ENCODE results near the gene INSM1. TPM values are rescaled to one million over a fixed set of nuclear protein-coding genes. Genes with fewer than 3 reads are reported as not detected.
"Not testable (repeated sequence)": the region's sequence is repeated elsewhere in the genome, so short reads cannot be mapped to it uniquely, and the experiment has no call there.

The INSM1 gene, protein sequence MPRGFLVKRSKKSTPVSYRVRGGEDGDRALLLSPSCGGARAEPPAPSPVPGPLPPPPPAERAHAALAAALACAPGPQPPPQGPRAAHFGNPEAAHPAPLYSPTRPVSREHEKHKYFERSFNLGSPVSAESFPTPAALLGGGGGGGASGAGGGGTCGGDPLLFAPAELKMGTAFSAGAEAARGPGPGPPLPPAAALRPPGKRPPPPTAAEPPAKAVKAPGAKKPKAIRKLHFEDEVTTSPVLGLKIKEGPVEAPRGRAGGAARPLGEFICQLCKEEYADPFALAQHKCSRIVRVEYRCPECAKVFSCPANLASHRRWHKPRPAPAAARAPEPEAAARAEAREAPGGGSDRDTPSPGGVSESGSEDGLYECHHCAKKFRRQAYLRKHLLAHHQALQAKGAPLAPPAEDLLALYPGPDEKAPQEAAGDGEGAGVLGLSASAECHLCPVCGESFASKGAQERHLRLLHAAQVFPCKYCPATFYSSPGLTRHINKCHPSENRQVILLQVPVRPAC
- total RNA-seq, result 8.6 TPM

DNA sequence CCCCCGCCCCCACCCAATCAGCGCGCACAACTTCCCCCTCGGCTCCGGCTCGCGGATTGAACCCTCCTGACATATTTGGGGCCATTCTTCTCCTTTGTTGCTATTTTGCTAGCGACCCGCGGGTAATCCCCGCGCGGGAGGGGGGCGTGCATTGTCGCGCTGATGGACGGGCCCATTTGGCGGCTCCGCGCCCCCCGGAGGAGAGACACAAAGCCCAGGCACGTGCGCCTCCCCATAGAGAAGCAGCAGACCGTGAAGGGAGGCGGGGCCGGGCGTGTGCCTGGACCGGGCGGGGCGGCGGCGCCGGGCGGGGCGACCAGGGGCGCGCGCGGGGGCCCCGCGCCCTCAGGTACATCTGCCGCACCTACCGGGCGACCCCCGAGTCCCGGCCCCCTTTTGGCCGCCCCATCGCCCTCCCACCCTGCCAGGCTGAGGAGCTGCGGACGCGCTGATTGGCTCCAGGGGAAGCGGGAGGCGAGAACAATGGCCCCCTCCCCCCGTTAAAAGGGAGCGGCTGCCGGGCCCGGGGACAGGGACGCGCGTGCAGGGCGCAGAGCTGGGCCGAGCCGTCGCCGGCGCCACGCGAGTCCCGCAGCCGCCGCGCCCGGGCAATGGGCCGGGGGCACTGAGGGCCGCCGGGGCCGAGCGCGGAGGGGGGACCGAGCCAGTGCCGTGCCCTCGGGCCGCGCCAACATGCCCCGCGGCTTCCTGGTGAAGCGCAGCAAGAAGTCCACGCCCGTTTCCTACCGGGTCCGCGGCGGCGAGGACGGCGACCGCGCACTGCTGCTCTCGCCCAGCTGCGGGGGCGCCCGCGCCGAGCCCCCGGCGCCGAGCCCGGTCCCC lies at the start of gene INSM1:
INSM1 (plus strand) TSS at position 530 of the 843 bp plus-strand sequence; CDS start at position 694, 164 bp downstream.
- FAIRE-seq (no peak), DNase-seq (ENCODE audit: low spot score in 2 of 2) (peak; percentile 64 to 80)

DNA sequence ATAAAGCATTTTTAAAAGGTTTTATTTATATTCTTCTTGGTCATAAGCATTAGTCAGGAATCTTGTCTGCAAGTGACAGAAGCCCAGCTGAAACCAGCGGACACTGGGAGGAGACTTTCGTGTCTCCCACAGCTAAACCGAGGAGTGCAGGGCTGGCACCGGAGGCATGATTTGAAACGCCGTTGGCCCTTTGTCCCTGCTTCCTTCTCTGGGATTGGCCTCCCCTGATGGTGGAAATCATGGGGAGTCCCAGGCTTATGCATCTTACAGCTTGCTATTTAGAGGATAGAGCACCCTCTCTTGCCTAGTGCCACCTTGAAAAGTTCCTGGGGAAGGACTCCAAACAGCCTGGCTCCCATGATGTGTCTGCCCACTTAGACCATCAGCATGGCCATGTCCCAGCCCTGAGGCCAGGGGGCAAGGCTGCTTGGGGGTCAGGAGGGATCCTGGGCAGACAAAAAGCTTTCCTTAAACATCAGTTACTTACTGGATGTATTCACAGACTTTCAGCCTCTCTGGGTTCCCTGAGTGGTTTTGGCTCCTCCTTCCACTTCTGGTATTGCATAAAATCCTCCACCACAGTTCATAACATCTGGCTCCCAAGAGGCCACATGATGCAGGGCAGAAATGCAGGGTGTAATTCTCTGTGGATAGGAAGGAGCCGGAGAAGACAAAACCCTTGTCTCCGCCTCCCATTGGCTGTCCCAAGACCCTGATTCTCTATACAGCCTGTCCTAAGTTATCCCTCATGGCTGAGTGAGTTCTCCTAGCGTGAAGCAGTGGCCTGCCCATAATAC lies 49.3 kb upstream of the INSM1 start:
- no peak for DNase-seq (ENCODE audit: low spot score in 2 of 2)
- no peak for FAIRE-seq

DNA sequence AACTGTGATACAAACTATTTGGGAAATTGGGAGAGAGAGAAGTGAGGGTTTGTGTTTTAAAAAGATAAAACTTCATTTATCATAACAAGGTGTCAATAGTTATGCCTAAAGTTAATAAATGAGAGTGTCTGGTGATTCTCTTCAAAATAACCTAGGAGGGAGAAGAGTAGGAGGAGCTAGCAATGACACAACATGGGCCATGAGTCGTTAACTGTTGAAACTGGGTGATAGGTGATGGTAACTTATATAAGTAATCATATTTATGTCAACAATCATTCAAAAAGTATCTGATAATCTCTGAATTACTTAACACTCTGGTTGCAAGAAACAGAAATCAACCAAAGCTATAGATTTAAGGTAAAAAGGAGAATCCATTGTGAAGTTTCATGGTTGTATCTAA lies 46.8 kb upstream of the INSM1 start:
- FAIRE-seq (no peak), DNase-seq (ENCODE audit: low spot score in 2 of 2) (no peak)

DNA sequence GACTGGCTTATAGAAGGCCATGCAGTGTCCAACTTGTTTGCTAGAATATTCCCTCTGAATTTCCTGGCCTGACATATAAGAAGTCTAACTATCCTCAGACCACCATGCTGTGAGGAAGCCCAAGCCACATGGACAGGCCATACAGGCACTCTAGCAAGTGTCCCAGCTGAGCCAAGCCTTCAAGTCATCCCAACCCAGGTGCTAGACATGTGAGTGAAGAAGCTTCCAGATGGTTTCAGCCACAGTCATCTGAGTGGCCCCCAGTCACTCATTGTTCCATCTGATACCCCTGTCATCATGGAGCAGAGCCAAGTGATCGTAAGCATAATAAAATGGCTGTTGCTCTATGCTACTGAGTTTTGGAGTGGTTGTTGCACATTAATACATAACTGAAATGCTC lies 46.0 kb upstream of the INSM1 start:
- no peak for FAIRE-seq
- DNase-seq (ENCODE audit: low spot score in 2 of 2), result no peak

DNA sequence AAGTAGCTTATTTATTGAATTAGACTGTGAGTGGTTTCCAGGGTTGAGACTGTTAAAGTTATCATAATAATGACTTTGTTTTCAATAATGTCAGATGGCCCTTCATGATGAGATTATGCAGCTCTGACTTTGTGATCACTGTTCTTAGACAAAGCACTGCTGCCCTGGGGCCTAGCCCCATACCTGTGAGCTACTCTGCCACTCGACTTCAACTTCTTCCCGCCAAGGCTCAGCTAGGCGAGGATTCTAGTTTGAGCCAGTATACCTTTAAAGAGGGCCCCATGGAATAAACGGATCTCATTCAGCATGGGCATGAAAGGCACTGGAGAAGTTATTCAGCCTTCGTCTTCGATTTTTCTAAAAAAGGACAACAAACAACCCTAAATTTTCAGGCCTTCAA lies 45.0 kb upstream of the INSM1 start:
- DNase-seq (ENCODE audit: low spot score in 2 of 2), result no peak
- no peak for FAIRE-seq

DNA sequence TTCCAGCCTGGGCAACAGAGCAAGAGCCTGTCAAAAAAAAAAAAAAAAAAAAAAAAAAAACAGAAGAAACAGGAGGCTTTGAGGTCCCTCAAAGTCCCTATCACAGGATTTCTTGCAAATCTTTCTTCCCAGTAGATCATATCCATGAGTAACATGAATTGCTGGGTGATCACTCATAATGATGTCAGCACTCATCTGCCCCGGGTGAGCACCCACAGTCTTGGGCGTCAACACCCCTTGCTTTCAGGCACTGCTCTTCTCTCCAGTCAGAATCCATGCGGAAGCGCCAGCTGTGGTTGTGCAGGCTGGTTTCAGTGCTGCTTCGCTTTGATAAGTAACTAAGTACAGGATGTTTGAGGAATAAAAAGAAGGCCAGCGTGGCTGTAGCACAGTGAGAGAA lies 40.2 kb upstream of the INSM1 start:
- FAIRE-seq (no peak), DNase-seq (ENCODE audit: low spot score in 2 of 2) (no peak)

DNA sequence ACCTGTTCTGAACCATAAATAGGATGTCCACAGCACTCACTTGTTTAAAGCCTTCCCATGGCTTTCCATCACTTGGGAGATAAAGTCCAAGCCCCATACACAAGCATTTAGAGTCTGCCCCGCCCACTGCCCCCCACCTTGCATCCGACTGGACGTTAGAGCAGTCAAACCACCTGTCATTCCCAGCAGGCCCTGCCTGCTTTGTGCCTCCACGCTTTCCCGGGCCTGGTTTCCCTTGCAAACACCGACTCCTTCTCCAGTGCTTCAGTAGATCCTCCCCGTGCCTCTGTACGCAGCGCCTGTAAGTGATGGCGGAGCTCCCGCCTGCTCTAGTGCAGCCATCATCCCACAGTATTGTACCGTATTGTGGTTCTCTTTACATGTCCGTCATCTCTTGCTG lies 38.3 kb upstream of the INSM1 start:
- DNase-seq (ENCODE audit: low spot score in 2 of 2), result no peak
- no peak for FAIRE-seq

DNA sequence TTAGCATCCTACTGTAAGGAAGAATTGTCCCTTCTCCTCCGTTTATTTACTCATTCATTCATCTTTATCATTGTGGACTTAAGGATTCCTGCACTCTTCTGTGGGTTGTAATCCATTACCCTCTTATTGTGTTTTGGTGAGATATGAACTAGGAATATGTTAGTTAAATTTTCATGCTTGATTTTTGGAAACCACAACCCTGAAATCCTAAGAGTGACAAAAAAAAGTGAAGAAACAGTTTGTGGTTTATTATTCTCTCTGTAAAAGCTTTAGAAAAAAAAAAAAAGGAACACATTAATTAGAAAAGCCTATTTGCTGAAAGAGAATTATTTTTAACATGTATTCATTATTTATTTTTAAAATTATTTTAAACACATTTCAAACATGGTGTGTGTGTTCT lies 36.7 kb upstream of the INSM1 start:
- no peak for FAIRE-seq
- no peak for DNase-seq (ENCODE audit: low spot score in 2 of 2)

DNA sequence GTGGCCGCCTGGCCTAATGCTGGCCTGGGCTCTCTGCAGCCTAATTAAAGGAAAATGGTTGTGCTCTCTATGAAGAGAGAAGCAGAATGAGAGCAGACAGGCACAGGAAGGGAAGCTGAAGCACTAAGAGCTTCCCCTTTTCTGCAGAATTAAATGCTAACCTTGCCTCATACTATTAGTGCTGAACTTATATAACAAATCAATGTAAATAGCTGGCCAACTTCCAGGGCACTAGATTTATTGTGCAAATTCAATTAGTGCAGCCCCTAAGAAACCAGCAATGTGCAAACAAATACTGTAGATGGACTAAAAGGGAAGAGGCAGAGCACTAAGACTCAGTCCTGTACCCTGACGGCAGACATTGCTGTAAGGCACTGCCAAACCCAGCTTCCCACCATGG lies 36.1 kb upstream of the INSM1 start:
- FAIRE-seq, result no peak
- DNase-seq (ENCODE audit: low spot score in 2 of 2), result no peak

DNA sequence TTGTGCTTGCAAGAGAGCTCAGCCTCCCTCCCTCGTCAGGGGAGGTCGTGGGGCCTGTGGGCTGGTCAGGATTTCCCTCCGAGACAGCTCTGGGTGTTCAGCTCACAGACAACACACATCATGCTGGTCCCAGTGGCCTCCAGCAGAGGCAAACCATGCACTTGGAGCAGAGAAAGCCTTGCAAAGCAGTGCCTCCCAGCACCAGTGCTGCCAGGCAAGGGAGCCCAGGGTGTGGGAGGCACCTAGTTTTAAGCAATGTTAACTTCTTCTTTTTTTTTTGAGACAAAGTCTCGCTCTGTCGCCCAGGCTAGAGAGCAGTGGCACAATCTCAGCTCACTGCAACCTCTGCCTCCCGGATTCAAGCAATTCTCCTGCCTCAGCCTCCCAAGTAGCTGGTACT lies 34.0 kb upstream of the INSM1 start:
- DNase-seq (ENCODE audit: low spot score in 2 of 2), result no peak
- no peak for FAIRE-seq

DNA sequence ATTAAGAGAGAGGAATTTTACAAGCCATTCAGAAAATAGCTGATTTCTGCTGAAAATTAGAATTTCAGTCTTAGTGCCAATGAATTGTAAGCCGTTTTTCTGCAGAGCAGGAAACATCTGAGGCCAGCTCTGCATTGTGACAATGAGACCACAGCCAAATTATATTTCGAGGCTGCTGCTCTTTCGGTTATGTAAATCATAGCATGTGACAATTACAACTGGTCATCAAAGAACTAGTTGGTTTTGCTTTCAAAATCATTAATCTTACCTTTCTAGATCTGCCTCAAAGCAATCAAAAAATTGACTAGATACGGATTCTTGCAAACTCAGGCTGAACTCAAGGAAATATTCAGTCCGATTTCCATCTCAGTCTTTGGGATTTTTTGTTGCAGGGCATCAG lies 33.4 kb upstream of the INSM1 start:
- no peak for DNase-seq (ENCODE audit: low spot score in 2 of 2)

DNA sequence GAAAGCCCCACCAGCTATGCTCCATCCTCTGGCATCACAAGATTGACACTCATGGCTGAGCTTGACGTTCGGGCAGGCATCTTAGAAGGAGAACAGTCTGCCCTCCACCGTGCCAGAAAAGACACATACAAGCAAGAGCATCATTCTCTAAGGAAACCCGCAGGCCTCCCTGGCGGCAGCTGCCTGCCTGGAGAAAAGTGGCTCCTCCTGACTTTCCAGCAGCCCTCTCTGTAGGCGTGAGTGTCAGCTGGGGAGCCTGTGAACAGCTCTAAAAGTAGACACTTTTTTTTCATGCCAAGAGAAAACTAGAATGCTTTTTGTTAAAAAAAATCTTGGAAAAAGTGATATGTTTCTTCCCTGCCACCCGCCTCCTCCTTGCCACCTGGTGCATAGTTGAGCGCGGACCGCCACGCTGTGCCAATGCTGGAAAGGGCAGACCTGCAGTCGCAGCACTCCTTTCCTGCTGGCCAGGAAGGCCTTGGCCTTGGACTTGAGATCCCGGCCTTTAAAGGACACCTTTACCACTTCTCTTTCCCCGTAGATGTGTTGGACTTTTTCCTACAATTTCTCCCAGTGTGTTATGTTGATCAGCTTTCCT lies 29.7 kb upstream of the INSM1 start:
- no peak for DNase-seq (ENCODE audit: low spot score in 2 of 2)
- FAIRE-seq, result no peak

More for the DNA sequence above, 33.4 kb upstream of the INSM1 start:
- no peak for FAIRE-seq

DNA sequence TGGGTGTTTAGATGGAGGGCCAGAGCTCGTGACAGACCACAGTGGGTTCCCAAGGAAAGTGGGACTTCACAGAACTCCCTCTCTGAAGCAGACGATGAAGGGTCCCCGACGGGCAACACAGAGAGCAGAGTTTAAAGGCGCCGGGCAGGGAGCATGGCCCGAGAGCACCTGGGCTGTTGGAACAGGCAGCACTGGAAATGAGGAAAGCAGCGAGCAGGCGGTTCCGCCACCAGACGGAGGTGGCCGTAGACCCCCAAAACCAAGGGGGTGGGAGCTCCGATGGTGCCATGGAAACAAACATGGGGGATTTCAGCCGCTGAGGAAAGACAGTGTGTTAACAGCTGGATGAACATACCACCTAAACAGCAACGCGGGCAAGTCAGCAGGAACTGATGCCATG lies 27.5 kb upstream of the INSM1 start:
- DNase-seq (ENCODE audit: low spot score in 2 of 2) (no peak), FAIRE-seq (no peak)

DNA sequence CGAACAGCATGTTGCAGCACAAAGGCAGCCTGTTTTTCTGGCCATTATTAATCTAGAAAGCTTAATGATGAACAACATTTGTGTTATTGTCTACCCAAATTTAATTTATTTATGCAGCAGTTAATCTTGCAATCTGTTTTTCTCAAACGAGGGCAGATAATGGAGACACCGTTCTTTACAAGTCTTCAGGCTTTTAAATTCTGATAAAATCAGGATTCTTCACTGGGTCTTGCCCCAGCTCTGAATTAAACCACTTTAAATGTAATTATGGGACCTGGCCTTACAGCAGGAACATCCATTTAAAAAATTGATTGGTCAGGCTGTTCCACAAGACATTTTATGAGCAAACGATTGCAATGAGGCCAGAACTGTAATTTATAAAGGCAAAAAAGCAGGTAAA lies 26.5 kb upstream of the INSM1 start:
- DNase-seq (ENCODE audit: low spot score in 2 of 2) (no peak), FAIRE-seq (no peak)

DNA sequence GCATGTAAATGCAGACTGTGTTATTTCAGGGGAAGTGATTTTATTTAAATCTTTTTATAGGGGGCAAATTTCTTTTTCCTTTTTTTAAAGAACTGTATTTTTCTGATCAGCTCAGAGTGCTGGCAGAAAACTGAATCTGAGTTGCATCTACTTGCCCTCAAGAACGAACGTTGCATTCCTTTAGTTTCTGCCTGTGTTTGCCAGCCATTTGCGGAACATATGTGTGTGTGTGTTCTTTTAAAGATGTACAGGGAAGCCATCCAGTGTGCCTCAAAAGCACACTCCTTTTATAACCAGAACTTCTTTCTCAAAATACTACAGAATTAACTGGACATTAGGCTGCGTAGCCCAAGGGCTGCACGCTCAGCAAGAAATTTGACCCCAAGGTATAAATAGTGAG lies 25.8 kb upstream of the INSM1 start:
- DNase-seq (ENCODE audit: low spot score in 2 of 2) (no peak), FAIRE-seq (no peak)

DNA sequence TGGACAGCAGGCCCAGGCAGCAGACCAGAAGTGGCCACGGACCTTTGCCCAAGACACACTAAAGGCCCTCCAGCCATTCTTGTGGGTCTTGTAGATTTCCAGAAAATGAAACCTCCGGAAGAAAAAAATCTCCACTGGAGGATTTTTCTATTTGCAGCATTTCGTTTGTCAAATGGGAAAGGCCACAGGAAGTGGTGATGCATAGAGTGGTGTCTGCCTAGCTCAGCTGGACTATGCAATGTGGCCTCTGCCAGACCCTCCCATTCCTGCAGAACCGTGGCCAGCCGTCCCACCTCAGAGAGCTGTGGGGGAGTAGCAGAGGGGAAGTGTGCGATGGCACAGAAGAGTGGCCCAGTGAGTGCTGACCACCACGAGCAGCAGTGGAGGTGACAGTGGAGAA lies 24.0 kb upstream of the INSM1 start:
- no peak for FAIRE-seq
- DNase-seq (ENCODE audit: low spot score in 2 of 2), result no peak

DNA sequence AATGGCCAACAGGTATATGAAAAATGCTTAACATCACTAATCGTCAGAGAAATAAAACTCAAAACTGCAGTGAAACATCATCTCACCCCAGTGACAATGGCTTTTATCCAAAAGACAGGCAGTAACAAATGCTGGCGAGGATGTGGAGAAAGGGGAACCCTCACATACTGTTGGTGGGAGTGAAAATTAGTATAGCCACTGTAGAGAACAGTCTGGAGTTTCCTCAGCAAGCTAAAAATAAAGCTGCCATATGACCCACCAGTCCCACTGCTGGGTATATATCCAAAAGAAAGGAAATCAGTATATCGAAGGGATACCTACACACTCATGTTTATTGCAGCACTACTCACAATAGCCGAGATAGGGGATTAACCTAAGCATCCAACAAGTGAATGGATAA lies 23.4 kb upstream of the INSM1 start:
- FAIRE-seq, result no peak
- DNase-seq (ENCODE audit: low spot score in 2 of 2), result no peak

DNA sequence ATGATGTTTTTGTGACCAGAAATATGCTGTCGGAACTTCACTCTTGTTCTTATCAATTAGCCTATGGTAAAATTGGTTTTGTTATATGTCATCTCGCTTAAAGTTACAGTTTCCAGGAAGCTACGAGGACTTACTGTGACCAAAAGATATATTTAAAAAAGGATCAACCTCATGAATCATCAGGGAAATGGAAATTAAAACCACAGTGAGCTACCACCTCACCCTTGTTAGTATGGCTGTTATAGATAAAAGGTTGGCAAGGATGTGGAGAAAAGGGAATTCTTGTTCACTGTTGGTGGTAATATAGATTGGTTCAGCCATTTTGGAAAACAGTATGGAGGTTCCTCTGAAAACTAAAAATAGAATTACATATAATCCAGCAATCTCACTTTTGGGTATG lies 14.3 kb upstream of the INSM1 start:
- no peak for FAIRE-seq
- no peak for DNase-seq (ENCODE audit: low spot score in 2 of 2)

DNA sequence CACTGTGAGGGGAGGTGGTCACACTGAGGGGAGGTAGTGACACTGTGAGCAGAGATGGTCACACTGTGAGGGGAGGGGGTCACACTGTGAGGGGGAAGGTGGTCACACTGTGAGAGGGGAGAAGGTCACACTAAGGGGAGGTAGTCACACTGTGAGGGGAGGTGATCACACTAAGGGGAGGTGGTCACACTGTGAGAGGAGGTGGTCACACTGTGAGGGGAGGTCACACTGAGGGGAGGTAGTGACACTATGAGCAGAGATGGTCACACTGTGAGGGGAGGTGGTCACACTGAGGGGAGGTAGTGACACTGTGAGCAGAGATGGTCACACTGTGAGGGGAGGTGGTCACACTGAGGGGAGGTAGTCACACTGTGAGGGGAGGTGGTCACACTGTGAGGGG lies 12.4 kb upstream of the INSM1 start:
- not testable (repeated sequence) for FAIRE-seq; DNase-seq (ENCODE audit: low spot score in 2 of 2)

DNA sequence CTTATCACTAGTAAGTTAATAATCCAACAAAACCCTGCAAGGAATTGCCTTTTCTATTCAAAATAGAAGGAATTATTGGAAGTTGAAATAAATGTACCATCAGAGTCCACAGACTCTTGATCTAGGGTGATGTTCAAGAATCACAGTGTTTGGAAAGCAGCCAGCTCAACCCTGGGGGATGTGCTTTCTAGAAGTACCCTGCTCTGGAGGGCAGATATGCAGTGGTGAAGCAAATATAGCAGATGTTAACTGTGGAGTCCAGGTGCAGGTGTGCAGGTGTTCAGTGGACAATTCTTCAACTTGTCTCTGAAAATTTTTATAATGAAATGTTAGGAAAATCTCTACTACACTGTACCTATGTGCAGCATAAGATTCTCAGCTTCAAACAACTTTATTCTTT lies 9.1 kb upstream of the INSM1 start:
- no peak for FAIRE-seq
- no peak for DNase-seq (ENCODE audit: low spot score in 2 of 2)
